RPMI7951 (cell line): Measurements from ENCODE around the gene FLT3. TPM values are rescaled to one million over a fixed set of nuclear protein-coding genes. Genes with fewer than 3 reads are reported as not detected.
"Not testable (repeated sequence)": the region's sequence is repeated elsewhere in the genome, so short reads cannot be mapped to it uniquely, and the experiment has no call there.

Source experiments
- DNase-seq: peaks from one replicate; pipeline ENCODE4 v3.0.0-alpha.2; 2012; ENCODE audit warnings: low read depth
- total RNA-seq: library from RNA; depleted of rRNA; stranded (reverse); fragments of >200 nt; shearing (Covaris generic); gene quantifications from 2 replicates; pipeline ENCODE4 v1.2.3, GENCODE V29; 2014

The FLT3 gene
- total RNA-seq, 1 experiment from 2014 or later = not detected

DNA sequence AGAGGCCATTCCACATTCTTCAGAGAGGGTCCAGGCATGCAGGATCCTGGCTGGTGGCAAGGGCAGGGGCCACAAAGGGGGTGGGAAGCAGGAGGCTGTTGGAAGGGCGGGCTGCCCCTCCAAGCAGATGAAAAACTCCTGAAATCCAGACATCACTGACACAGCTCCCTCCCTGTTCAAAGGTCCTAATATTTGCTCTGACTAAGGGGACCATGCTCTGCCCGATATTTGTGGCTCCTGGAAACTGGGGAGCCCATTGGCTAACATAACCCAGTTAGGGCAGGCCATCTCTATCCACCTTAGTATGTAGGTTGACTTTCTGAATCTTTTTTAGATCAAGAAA lies 127.9 kb downstream of the FLT3 start:
- DNase-seq = no peak

DNA sequence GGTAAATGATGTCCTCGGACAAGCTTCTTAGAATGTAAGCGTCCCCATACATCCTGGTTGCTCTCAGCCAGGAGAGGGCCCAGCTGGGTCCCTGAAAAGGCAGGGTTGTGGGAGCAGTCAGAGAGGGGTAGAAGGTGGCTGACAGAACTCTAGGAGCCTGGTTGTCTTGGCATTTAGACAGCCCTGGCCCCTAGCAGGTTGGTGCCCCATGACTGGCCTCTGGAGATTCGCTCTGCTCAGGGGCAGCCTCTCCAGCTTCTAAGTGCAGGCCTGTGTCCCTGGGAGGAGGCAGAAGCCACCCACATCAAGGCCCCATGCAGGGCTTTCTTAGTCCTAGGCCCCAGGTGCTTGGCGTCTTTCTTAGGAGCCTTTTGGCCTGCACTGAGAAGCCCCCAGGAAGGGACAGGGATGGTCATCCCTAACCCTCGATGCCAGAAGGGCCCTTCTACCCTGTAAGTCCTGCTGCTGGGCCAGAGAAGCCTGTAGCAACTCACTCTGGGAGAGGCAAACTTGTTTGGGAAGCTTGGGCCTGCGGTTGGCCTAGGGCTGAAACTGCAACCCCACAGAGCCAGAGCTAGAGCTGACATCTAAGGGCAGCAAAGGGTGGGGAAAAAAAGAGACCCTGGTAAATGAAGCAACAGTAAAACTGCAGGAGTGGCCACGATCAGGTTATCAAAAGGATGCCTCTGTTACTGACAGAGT lies 128.4 kb downstream of the FLT3 start:
- no peak for DNase-seq

DNA sequence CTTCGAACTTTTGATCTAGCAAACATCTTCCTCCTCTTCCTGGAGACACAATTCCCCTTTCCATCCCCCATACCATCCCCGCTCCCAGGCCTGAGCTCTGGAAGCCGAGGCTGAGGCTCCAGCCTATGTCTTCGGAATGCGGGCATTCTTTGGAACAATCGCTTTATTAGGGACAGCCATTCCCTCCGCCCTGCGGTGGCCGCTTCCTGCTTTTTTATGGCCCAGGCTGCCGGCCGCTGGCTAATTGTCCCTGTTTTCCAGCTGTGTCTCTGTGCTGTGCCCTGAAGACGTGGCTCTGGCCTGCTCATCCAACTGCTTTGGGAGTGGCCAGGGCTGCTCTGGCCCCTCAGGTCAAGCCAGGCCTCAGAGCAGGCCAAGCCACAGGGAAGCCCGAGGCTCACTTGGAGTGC lies 129.1 kb downstream of the FLT3 start:
- DNase-seq = no peak

DNA sequence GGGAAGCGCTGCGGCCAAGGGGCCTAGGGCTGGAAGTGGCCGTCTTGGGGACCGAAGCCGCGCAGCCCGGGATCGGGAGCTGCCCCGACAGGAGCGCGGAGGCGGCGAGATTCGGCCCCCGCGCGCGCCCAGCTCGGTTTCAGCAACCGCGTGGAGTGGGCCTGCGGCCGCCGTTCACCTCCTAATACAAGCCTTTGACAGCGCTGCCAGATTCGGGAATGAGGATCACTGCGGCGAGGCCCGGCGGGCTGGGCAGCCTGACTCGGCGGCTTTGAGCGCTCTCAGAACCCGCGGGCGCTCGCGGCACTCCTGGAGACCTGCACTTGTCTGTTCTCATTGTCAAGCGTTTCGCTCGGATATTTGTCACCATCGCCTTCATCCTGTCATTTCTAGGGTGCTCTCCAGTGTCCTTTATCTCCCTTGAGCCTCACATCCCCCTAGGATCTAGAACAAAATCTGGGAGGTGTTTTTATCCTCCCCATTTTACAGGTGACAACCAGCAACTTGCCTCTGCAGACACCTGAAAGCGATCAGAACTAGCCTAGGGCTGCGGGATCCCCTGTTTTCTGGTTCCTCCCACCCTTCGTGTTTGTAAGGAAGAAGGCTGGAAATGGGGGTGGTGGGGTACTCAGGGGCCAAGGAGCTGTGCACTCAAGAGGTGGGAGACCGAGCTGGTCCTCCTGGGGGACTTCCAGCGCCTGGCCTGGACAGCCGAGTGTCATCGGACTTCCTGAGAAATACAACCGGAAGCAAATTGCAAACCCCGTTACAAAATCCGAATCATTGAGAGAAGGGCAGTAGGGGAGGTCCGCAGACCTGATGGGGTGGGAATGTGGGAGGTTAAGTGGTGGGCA lies 129.8 kb downstream of the FLT3 start:
- DNase-seq = no peak

DNA sequence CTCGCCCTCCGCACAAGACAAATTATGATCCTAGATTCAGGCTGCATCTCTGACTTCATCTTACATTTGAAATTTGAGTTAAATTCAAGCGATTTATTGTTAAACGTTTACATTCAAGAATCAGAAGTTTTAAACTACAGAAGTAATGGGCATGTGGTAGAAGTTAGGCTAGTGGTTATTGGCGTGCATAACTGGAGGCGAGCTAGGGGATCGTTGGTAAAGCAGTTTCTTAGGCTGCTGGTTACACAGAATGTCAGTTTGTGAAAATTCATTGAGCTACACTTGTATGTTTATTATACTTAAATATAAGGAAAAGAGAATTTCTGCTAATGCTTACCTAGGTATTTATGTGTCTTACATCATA lies 130.5 kb downstream of the FLT3 start:
- DNase-seq = no peak

DNA sequence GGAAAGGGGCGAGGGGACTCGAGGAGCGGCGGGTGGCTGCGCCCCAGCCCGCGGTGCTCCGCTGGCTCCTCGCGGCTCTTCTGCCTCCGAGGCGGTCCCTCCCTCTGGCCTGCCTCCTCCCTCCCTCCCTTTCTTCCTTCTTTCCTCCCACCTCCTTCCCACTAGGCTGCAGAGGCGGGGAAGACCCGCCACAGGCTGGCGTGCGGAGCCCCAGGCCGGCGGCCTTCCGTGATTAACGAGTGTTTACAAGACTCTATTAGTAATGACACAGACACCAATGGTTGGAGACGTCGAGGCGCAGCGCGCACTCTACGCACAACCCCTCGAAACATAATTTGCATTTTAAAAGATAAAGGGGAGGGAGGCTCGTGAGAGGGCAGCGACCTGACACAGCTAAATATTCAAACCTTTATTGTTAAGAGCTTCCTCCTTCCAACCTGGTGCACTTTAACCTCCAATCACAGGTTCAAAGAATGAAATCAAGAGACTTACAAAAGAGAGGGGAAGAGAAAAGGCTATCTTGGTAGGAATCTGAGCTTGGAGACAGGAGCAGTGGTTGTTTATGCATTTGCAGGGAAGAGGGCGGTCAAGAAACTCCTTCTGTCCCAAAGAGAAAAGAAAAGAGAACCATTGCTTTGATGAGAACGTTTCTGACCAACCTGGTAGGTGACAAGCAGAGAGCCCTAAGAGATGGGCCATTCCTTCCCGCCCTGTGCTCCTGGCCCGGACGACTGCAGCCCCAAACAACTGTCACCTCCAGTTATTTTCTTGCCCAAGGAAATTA lies 131.1 kb downstream of the FLT3 start, which contains the start of gene CDX2:
Gene CDX2 (minus strand): TSS at position 234 of the 784 bp plus-strand sequence. CDS start 309 bp downstream, outside the sequence.
- no peak for DNase-seq

DNA sequence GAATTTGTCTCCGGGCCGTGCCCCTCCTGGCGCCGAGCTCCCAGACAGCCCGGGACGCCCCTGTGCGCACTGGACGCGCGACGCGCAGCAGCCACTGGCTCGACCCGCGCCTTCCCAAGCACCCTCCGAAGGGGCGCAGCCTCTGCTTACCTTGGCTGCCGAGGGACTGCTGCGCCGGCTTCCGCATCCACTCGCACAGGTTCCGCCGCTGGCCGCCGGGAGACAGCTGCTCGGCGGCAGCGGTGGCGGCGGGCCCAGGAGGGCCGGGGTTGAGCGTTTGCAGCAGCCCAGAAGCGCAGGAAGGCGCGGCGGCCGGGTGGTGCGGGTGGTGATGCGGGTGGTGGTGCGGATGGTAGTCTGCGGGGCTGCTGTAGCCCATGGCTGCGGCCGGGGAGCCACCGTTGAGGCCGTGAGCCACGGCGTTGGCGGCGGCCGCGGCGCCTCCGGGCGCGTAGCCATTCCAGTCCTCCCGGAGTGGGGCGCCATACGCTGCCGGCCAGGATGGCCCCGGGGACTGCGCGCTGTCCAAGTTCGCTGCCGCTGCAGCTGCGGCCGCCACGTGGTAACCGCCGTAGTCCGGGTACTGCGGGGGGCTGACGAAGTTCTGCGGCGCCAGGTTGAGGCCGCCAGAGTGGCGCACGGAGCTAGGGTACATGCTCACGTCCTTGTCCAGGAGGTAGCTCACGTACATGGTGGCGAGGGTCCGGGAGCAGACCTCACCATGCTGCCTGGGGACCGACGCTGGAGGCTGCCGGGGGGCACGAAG lies 131.9 kb downstream of the FLT3 start:
- DNase-seq = no peak

DNA sequence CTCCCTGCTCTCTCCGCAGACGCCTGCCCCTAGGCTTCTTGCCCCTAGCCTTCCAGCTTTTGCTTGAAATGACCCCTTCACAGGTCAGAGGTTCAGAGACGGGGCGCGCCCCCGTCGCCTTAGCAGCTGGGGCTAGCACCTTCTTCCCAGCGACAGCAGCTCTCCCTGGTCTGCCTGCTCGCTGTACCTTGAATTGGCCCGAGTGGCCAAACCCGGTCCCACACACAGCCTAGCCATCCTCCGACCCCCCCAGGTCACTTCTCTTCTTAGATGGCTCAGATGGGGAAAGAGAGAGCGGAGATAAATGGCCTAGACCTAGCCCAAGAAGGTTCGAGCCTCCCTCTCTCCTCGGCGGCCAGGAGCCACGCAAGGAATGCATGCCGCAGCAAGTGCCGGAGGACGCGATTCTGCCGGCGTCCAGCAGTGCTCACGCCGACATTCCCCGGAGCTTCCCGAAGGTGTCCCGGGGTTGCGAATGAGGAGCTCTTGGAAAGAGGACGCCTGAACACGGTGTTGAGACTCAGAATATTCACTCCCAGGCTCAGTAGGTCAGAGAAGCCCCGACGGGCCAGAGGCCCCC lies 132.6 kb downstream of the FLT3 start:
- DNase-seq = no peak

DNA sequence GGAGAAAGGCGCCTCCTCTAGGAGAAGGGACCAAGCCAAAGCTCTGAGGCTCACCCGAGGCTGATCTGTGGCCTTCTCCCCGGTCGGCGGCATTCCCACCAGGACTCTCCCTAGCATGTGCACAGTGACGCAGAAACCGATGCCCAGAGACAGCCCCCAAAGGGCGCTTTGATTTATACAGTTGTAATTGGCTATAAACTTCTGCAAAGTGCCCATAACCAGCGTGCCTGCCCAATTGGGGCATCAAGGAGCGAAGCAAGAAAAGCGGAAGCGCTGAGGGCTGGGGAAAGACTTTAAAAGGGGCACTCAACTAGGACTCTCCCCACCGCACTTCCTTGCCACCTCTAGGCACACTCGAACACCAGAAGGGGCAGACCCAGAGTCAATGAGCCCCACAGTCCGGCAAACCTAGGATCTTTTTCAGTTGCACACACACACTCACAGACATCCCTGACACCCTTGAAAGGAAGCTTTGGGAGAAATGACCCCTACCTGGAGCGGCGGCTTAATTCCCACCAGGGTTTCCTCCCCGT lies 133.1 kb downstream of the FLT3 start:
- no peak for DNase-seq

DNA sequence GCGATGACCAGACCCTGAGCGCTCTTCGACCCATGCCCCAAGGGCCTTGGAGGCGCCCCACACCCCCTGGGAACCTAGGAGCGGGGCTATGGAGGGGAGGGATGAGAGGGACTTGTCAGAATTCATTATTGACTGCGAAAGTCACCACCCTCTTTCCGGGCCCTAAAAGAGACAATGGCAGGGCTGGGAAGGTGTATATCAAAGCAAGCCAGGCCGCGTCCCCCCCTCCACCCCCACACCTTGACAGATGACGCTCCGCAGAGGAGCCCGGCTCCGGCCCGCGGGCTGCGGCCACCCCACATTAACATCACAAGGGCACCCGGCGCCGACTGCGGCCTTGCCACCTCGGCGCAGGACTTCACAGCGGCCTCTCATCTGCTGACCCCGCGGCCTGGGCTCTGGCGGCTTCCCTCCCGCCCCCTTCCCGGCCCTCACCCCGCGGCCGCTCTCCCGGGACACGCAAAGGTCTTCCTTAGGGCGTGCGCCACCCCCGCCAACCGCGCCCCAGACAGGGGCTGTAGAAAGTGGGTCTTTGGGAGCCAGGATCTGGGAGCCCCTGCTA lies 133.7 kb downstream of the FLT3 start:
- DNase-seq = no peak

DNA sequence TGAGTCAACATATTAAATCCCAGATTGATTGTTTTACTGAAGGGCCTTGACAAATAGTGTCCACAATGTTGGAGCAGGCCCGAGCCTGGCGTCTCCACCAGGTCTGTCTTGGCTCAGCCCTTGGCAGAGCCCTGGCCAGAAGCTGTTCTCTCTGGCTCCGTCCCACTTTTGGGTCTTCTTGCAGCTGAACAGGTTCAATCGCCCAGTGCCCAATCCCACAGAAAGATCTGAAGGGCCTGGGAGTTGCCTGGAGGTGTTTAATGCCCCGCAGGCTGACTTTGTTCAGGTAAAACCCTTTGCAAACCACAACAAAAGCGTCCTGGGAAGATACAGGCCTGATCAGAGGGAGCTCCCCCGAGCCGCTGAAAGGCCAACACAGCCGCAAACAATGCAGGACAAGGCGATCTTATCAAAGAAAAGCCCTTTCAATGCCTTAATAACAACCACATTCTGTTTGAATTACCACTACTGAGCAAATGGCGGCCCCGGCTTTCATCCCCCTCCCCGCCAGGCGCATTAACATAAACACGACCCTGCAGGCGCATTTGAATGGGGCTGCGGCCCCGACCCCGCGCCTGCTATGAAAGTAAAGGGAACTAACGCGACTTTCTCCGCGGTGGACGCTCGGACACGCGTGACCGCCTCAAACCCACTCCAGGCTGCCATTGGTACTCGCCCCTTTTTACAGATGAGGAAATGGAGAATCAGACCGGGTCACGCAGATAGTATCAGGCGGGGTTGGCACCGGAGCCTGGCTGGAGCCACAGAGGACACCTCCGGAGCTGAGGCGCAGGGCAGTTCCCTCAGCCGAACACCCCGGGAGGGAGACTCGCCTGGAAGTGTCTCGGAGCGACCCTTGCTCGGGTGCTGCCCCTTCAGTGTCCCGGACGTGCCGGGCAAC lies 134.4 kb downstream of the FLT3 start:
- no peak for DNase-seq

DNA sequence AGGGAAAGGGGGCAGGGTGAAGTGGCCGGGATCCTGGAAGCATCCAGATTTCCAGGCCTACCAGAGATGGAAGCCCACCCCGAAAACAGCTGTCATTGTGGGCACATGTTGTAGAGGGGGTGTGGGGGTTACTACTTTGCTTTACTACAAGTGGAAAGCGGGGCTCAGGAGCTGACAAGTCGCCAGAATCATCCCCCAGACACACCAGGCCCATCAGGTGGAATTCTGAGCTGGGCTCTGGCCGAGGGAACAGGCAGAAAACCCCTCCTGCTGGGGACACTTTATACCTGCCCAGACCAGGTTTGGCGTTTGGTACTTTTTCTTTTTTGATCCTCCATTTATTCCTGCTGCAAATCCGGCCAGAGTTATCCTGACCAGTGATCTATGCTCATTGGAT lies 135.0 kb downstream of the FLT3 start:
- DNase-seq = no peak

DNA sequence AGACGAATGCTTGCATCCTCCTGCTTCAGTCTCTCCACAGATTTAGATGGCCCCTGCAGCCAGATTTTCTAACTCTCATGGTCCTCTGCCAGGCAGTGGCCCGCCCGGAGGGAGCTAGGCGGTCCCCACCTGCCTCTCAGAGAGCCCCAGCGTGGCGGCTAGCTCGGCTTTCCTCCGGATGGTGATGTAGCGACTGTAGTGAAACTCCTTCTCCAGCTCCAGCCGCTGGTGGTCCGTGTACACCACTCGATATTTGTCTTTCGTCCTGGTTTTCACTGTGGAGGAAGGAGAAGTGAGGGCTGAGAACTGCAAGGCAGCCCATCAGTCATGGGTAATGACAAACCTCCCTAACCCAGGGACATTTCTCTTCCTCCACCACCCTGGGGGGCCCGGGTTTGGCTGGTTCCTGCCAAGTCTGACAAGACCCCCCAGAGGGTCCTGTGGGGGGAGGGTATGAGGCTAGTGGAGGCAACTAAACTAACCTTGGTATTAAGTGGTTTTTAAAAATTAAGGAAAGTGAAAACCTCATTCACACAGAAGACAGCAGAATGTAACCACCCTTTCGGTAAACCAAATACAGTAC lies 135.5 kb downstream of the FLT3 start:
- no peak for DNase-seq

DNA sequence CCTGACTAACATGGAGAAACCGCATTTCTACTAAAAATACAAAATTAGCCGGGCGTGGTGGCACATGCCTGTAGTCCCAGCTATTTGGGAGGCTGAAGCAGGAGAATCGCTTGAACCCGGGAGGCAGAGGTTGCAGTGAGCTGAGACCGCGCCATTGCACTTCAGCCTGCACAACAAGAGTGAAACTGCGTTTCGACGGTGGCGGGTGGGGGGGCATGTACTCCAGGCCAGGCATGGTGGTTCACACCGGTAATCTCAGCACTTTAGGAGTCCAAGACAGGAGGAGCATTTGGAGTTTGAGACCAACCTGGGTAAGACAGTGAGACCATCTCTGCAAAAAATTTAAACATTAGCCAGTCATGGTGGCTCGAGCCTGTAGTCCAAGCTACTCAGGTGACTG lies 136.2 kb downstream of the FLT3 start:
- not testable (repeated sequence) for DNase-seq

DNA sequence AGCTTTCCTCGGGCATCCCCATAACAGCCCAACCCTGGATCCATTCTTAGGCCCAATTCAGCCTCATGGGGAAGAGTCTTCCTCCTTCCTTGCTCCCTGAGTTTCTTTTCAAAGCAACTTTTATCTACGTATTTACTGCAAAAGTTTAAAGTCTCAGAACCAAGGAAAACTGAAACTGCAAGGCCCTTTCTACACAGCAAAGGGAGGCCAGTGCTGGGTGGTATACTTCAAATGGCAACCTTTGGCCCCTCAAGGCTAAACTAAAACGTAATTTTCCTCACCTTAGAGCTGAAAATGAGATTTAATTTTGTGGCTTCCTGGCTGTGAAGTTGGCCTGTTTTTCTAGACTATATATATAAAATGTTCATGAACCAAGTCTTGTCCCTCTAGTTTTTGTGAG lies 136.9 kb downstream of the FLT3 start:
- DNase-seq = no peak

DNA sequence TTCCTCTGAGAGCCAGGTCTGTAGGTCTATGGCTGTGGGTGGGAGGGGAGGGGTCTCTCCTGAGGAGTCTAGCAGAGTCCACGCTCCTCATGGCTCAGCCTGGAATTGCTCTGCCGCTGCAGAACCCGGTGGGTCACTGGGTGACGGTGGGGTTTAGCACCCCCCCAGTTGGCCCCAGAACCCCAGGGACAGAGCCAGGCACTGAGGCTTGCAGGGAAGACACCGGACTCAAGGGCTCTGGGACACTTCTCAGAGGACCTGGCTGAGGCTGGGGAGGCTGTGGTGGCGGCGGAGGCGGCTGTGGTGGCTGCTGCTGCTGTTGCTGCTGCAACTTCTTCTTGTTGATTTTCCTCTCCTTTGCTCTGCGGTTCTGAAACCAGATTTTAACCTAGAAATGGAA lies 137.4 kb downstream of the FLT3 start:
- DNase-seq = no peak

DNA sequence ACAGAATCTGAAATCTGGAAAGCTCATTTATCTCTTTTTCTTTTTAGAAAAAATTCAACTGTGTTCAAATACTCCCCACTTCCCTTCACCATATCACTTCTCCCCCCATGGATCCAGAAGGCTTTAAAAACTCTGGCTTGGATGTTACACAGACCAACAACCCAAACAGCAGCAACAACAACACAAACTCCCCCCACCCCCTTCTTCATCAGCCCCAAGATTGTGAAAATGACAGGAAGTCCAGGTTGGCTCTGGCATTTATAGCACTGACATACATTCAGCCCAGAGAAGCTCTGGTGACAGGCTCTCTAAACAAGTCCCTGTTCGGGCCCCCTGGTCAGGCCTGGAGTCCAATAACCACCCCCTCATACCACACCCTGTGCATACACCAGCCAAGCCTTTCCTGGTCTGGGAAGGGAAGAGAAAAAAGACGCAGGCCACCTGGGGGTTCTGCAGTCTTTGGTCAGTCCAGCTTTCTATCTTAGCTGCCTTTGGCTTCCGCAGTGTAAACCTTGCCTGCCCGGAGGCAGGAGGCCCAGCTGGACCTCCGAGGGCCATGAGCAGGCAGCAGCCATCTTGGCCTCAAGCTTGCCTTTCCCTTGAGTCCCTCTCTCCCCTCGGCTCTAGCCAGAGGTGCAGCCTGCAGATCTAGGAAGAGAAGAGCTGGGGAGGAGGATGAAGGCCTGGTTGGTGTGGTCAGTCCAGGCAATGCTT lies 138.1 kb downstream of the FLT3 start:
- DNase-seq = no peak

DNA sequence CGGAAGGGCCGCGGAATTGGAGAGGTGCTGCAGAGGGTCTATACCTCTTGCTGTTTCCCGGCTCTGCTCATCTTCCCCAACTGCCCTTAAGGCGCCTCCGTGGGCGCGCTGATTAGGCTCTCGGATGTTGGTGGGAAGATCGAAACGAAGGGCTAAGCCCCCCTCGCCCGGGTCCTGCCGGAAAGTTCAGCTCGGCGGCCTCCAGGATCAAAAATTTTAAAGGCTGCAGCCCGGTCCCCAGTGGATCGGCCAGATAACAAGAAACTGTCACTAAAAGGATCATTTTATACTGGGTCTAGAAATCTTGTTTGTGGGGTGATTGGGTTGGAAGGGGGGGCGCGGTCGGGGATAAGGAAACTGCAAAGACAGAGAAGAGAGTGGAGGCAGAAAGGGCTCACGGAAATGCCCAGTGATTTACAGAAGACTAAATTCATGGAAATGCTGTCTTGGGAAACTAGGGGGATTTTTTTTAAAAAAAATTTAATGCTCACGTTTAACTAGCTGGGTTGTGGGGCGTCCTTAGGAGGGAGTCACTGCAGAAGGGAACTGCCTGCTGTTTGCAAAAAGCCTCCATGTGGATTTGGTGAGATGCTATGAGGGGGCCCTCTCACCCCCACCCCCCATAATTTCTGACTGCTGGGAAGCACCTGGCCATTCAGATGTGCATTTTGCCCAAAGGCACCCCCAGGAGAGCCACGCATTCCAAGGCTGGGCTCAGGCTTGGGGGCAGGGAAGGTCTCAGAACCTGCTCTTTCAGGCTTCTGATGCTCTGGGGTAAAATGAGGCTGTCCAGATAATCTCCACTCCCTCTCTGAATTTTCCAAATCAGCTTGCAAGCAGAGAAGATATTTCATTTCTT lies 138.9 kb downstream of the FLT3 start:
- DNase-seq = no peak
